GM21529 (cell line): ENCODE measurements around the gene RGCC.
A peak's percentile ranks its signal among the peaks of the same experiment; 100 is the strongest.

ENCODE experiments used
- ATAC-seq: cut with Tn5 transposase; IDR thresholded peaks from one replicate; pipeline ENCODE4 v1.9.1; 2021; ENCODE audit not compliant: unreplicated experiment

The RGCC gene

GRCh38 chr13:41452462-41452861 is 4.9 kb upstream of the RGCC start:
- no peak for ATAC-seq

DNA sequence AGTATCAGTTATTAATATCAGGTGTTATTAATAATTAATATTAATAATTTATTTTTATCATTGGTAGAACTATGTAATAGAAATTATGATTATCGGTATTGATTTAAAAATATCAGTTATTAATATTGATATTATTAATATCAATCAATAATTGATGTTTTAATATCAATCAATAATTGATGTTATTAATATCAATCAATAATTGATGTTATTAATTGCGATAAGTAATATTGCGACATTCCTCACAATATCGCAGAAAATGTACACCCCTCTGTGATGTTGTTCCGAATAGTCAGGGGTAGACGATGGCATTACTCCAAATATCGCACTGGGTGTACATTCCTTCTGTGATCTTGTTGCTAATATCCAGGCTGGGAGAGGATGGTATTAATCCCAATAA is 3.7 kb upstream of the RGCC start:
- ATAC-seq: no peak

DNA sequence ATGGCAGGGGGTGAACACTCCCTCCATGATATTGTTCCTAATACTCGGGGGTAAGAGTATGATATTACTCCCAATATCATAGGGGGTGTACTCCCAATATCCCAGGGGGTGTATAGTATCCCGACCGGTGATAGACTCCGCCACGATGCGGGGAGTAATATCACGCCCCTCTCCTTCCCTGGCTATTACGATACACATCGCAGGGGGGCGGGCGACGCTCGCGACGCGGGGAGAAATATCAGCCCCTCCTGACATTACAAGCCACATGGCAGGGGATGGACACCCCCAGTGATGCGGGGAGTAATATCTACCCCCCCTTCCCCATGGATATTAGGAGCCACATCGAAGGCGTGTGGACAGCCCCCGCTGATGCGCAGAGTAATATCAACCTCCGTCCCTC is 3.2 kb upstream of the RGCC start:
- ATAC-seq: no peak

- ATAC-seq: no peak
These were observed 1.5 kb upstream of the RGCC start for GRCh38 chr13:41455725-41456419.

- peak; percentile 21 for ATAC-seq
These were observed 338 bp downstream of the RGCC start for GRCh38 chr13:41457589-41458186.

- peak; percentile 35 for ATAC-seq
These were observed 924 bp downstream of the RGCC start for GRCh38 chr13:41458187-41458760.

- no peak for ATAC-seq
These were observed 1.5 kb downstream of the RGCC start for GRCh38 chr13:41458761-41459431.

DNA sequence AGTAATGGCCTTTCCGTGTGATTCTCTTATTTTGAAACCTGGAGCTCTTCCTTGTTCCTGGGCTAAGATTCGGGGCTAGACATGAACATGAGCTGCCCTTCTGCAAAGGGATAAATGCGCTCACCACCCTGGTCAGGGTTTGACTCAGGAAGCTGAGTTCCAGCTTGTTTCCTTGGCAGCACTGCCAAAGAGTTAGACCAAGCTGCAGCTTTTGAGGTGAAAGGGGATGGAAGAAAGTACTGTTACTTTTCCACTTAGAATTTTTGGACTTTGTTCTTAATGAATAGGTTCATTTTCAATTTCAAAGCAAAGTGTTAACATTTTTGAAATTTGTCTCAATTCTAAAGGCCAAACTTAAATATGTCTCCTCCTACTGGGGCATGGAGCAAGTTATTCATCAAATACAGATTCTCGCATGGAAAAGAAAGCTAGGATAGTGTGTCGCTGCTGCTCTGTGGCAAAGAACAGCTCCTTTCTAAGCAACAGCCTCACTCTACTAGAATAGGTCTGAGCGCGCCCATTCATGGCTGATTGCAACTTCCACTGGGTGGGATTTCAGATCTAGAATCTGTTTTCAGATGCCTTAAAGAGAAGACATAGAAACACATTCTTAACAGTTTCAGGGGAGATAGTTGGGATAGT is 2.2 kb downstream of the RGCC start:
- ATAC-seq: no peak

GRCh38 chr13:41460074-41460465 is 2.7 kb downstream of the RGCC start:
- ATAC-seq: no peak

- ATAC-seq: no peak
These were observed 3.6 kb downstream of the RGCC start for GRCh38 chr13:41460930-41461329.

GRCh38 chr13:41461527-41462139 is 4.3 kb downstream of the RGCC start:
- ATAC-seq: no peak

DNA sequence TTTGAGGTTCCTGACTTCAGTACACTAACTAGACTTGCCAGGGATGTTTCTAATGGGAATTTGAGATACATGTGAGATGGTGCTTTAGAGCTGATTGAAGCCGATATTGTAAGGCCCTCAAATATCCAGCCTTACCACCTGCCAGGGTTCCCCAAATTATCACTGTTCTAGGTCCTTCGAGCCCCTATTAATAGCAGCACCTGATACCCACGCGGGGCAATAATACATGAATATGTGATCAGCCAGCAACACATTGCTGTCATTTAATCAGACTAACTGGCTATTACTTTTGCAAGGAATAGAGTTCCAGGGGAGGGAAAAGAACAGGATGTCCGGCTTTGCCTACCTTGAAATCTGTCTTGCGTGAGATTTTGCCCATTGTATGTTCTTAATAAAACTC is 5.1 kb downstream of the RGCC start:
- ATAC-seq: no peak

DNA sequence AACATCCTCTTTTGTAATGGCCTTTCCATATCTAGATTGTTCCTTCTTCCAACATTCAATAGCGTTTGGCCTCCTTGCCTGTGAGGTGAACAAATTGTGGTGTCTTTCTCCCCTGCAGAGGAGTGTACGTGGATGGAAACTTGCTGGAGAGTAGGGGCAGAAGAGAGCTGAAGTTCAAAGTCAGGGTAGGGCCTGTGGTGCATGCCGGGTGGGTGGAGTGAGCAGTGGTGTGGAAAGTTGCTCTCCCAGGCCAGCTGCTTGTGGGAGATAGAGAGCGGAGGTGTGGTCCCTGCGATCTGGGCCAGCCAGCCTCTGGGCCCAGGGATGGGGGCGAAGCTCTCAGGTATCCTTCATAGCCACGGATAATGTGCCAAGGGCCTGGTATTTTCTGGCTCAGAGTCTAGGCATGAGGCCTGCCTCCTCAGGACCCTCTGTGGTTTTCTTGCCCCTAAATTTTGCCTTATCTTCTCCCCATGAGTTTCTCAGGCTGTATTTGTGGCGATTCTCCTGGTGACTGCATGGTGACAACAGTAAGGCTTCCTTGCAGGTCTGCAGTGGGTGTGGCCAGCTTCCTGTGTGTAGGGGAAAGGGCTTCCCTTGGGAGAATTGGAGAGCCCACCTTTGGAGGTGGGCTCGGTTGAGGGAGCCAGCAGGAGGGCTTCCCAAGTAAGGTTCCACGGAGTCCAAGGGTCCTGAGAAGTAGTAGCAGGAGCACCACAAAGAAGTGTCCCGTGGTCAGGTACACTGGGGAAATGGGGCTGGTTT is 6.7 kb downstream of the RGCC start:
- peak; percentile 52 for ATAC-seq

- ATAC-seq: peak; percentile 89
These were observed 8.0 kb downstream of the RGCC start for GRCh38 chr13:41465241-41465847.

DNA sequence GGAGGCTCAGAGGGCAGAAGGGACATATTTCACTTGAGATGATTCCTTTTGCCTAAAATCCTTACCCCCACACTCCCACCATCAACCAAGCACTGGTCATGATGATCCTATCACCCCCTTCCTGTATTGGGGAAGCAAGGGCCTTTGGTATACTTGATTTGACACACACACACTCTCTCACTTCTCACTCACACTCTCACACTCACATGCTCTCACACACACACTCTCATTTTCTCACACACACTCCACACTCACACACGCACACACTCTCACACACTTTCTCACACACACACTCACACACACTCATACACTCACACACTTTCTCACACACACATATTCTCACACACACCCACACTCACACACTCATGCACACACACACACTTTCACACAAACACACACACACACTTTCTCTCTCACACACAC is 8.6 kb downstream of the RGCC start:
- no peak for ATAC-seq

DNA sequence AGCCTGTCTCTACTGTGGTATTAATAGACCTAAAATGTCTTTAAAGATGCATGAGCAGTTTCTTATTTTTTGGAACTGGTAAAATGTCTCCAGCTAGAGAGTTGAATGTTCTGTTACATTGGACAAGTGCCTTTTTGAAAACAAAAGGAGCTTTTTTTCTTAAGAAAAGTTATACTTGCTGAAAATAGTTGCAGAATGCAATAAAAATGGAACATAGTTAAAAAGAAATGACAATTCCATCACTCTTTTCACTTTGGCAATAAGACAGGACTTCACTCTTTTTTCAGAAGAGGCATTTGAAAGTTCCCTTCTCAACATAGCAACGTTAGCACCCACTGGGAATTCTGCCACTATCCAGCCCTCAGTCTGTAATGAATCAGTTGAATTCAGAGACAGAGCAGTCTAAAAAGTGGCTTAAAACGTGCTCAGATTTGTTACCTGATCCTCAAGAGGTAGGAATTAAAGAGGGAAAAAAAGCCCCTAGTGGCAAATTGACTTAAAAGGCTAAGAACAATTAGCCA is 10.1 kb downstream of the RGCC start:
- no peak for ATAC-seq

DNA sequence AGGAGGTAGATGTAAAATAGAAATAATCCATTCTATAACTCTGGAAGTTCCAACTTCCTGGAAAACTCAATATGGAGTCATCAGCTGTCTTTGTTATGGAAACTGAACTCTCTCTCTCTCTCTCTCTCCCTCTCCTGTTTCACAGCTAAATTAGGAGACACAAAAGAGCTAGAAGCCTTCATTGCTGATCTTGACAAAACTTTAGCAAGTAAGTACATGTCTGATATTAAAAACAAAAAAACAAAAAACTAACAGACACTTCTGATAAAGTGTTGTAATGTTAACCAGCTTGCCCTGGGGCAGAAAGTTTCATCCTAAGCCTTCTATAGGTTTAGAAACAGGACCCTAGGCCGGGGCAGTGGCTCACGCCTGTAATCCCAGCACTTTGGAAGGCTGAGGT is 11.3 kb downstream of the RGCC start:
- no peak for ATAC-seq

DNA sequence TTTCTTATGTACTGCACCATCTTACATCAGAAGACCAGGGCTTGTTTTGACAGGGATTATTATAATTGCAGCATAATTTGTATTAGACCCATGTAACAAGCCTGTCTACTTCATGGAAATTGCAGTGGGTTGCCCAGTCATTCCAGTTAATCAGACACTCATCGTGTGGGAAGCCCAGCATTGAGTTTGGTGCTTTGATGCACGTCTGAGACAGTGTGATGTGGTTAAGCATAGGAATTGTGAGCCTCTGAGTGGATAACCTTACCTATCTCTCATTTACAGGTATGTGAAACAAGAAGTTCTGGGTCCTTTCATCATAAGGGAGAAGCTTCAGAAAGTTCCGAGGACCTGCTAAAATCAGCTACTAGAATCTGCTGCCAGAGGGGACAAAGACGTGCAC is 12.8 kb downstream of the RGCC start:
- no peak for ATAC-seq

DNA sequence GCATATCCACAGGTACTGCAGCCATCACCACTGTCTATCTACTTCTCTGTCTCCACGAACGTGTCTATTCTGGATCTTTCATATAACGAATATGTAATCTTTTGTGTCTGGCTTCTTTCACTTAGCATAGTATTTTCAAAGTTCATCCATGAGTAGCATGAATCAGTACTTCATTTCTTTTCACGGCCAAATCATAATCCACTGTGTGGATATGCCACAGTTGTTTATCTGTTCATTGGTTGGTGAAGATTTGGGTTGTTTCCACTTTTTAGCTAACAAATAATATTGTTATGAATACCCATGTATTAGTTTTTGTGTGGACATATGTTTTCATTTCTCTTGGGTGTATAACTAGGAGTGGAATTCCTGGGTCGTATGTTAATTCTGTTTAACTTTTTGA is 14.4 kb downstream of the RGCC start:
- no peak for ATAC-seq

GRCh38 chr13:41487222-41487621 is 29.9 kb downstream of the RGCC start:
- ATAC-seq: no peak
